Fibroblast of lung (primary cell): Measurements from ENCODE around the gene RASA2. TPM values are rescaled to one million over a fixed set of nuclear protein-coding genes. Genes with fewer than 3 reads are reported as not detected.

Experiments
- DNase-seq, 2 donors: peaks; one replicate each; pipeline versions ENCODE4 v3.0.0 to v3.0.0-alpha.2; 2010; ENCODE audit warnings: low read depth in 2 of 2
- H2AFZ ChIP-seq: 2 replicates; pipeline ENCODE4 v1.5.1; 2012; ENCODE audit warnings: low read length, control low read depth, inconsistent platforms
- H3K27ac ChIP-seq: 2 replicates; pipeline ENCODE4 v1.5.1; 2011; ENCODE audit warnings: low read length, control low read depth; ENCODE audit not compliant: insufficient read depth
- H3K27me3 ChIP-seq: 2 replicates; pipeline ENCODE4 v1.5.1; 2011; ENCODE audit warnings: mild to moderate bottlenecking, low read length; ENCODE audit not compliant: control insufficient read depth, insufficient read depth
- H3K36me3 ChIP-seq: 2 replicates; pipeline ENCODE4 v1.5.1; 2011; ENCODE audit warnings: low read length; ENCODE audit not compliant: control insufficient read depth, insufficient read depth
- H3K4me1 ChIP-seq: 2 replicates; pipeline ENCODE4 v1.5.1; 2011; ENCODE audit warnings: low read length; ENCODE audit not compliant: control insufficient read depth, insufficient read depth; ENCODE audit errors: extremely low read depth
- H3K4me2 ChIP-seq: 2 replicates; pipeline ENCODE4 v1.5.1; 2011; ENCODE audit warnings: low read length, control low read depth; ENCODE audit not compliant: insufficient read depth; ENCODE audit errors: extremely low read depth
- H3K4me3 ChIP-seq, 4 experiments: fragments of 200-600 bp in 1 of 4; sonication (generic) in 1 of 4; replicated peaks in 1 of 4; 2 replicates each; pipeline ENCODE4 v1.5.1; 2011 to 2016; ENCODE audit warnings: low read length in 4 of 4, low read depth in 3 of 4, mild to moderate bottlenecking in 3 of 4, control low read depth in 2 of 4, inconsistent platforms in 1 of 4, mixed read lengths in 1 of 4; ENCODE audit not compliant: insufficient read depth in 1 of 4; ENCODE audit errors: control extremely low read depth in 1 of 4
- H3K79me2 ChIP-seq: 2 replicates; pipeline ENCODE4 v1.5.1; 2012; ENCODE audit warnings: mild to moderate bottlenecking, low read length, inconsistent platforms; ENCODE audit not compliant: control insufficient read depth, insufficient read depth
- H3K9ac ChIP-seq: 2 replicates; pipeline ENCODE4 v1.5.1; 2011; ENCODE audit warnings: mild to moderate bottlenecking, low read length, control low read depth; ENCODE audit not compliant: insufficient read depth
- H3K9me3 ChIP-seq: 2 replicates; pipeline ENCODE4 v1.5.1; 2012; ENCODE audit warnings: low read depth, low read length; ENCODE audit not compliant: control insufficient read depth, insufficient read depth
- H4K20me1 ChIP-seq: 2 replicates; pipeline ENCODE4 v1.5.1; 2011; ENCODE audit warnings: low read length; ENCODE audit not compliant: control insufficient read depth, insufficient read depth; ENCODE audit errors: extremely low read depth
- EZH2 ChIP-seq: IDR thresholded peaks from 2 replicates; pipeline ENCODE4 v1.5.1; 2012; ENCODE audit warnings: low read length, control low read depth, mild to moderate bottlenecking; ENCODE audit errors: missing control alignments
- polyA plus RNA-seq, 2 donors: library from polyadenylated mRNA; depleted of rRNA in 1 of 2; stranded (reverse) in 1 of 2; unstranded in 1 of 2; fragments of >200 nt; gene quantifications; 2 replicates each; pipeline ENCODE4 v1.2.1, GENCODE V29; 2011 to 2012; ENCODE audit warnings: missing spikeins in 1 of 2
- total RNA-seq: library from RNA; depleted of rRNA; stranded (reverse); fragments of >200 nt; gene quantifications from 2 replicates; pipeline ENCODE4 v1.2.1, GENCODE V29; 2014
- TF ChIP-seq, protein P1 (sequence below), 2 donors: IDR thresholded peaks in 1 of 2; conservative IDR thresholded peaks in 1 of 2; 1 replicate in 1 of 2; 2 replicates in 1 of 2; pipeline ENCODE4 v1.5.1; 2011 to 2012; ENCODE audit warnings: low read length in 2 of 2, control low read depth in 1 of 2, inconsistent platforms in 1 of 2, low read depth in 1 of 2, mild to moderate bottlenecking in 1 of 2

The RASA2 gene
- total and polyA plus RNA-seq, 2 donors (not counting 1 experiment from before 2014, with no cell fraction given), result 10.0 to 11.4 TPM

DNA sequence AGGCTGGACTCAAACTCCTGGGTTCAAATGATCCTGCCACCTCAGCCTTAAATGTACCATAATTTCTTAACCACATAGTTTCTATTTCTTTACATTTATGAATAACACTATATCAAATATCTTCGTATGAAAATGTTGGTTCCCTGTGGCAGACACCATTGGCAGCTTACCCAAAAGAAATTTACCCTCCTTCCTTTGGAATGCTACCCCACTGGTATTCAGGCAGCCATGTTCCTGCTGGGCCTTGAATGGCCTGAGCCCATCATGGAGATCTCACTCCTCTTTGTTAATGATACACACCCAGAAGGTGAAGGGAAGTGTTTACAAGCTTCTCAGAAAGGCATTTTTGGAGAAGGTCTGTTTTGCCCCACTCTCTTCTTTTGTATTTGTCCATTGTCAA is 157.0 kb downstream of the RASA2 start:
- no peak for TF ChIP-seq EZH2
- TF ChIP-seq, protein P1, sequence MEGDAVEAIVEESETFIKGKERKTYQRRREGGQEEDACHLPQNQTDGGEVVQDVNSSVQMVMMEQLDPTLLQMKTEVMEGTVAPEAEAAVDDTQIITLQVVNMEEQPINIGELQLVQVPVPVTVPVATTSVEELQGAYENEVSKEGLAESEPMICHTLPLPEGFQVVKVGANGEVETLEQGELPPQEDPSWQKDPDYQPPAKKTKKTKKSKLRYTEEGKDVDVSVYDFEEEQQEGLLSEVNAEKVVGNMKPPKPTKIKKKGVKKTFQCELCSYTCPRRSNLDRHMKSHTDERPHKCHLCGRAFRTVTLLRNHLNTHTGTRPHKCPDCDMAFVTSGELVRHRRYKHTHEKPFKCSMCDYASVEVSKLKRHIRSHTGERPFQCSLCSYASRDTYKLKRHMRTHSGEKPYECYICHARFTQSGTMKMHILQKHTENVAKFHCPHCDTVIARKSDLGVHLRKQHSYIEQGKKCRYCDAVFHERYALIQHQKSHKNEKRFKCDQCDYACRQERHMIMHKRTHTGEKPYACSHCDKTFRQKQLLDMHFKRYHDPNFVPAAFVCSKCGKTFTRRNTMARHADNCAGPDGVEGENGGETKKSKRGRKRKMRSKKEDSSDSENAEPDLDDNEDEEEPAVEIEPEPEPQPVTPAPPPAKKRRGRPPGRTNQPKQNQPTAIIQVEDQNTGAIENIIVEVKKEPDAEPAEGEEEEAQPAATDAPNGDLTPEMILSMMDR (conservative IDR thresholded peaks at IDR 0.05 in 1 of 2, IDR thresholded peaks at IDR 0.05 in 1 of 2; ENCODE audit: low read depth in 1 of 2, low read length in 2 of 2), result no peak
- H3K36me3 ChIP-seq, result no peaks in the 10 kb centered on the region
- no peak overlapping the region for H3K27ac ChIP-seq
- no peak overlapping the region for H3K4me2 ChIP-seq
- DNase-seq, result no peak
- H2AFZ ChIP-seq, result no peak overlapping the region
- no peaks in the 10 kb centered on the region for H3K79me2 ChIP-seq
- no peak overlapping the region for H3K9ac ChIP-seq
- no peaks in the 10 kb centered on the region for H3K27me3 ChIP-seq
- H3K4me3 ChIP-seq, result no peak overlapping the region
- H3K4me1 ChIP-seq, result no peaks in the 10 kb centered on the region
- no peaks in the 10 kb centered on the region for H4K20me1 ChIP-seq
- no peaks in the 10 kb centered on the region for H3K9me3 ChIP-seq

DNA sequence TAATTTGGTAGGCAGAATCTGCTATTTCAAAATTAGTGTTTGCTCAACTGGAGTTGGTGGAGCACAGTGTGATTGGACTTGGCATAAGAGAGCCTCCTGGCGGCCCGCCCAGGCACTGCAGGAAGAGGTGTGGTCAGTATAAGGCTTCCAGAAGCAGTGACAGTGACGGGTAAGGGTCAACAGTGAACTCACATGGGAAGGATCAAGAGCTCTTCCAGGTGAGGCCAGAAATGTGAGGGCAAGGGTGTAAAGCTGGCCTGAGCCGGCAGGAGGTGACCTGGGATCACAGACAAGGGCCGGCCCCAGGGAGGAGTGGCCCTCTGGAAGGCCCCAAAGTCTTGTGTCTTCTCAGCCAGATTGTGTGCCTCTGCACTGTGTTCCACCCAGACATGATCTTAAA is 158.1 kb downstream of the RASA2 start:
- TF ChIP-seq, protein P1 (conservative IDR thresholded peaks at IDR 0.05 in 1 of 2, IDR thresholded peaks at IDR 0.05 in 1 of 2; ENCODE audit: low read depth in 1 of 2, low read length in 2 of 2), result peak; percentile 63 to 66
- no peak for TF ChIP-seq EZH2
- peak; percentile 39 to 62 for DNase-seq
- Histone ChIP-seq H3K4me1 (no peaks in the 10 kb centered on the region), H3K4me3 (no peak overlapping the region), H2AFZ (no peak overlapping the region), H4K20me1 (no peaks in the 10 kb centered on the region), H3K9ac (no peak overlapping the region), H3K27ac (no peak overlapping the region), H3K4me2 (no peak overlapping the region), H3K27me3 (no peaks in the 10 kb centered on the region), H3K36me3 (no peaks in the 10 kb centered on the region), H3K9me3 (no peaks in the 10 kb centered on the region), H3K79me2 (no peaks in the 10 kb centered on the region)

DNA sequence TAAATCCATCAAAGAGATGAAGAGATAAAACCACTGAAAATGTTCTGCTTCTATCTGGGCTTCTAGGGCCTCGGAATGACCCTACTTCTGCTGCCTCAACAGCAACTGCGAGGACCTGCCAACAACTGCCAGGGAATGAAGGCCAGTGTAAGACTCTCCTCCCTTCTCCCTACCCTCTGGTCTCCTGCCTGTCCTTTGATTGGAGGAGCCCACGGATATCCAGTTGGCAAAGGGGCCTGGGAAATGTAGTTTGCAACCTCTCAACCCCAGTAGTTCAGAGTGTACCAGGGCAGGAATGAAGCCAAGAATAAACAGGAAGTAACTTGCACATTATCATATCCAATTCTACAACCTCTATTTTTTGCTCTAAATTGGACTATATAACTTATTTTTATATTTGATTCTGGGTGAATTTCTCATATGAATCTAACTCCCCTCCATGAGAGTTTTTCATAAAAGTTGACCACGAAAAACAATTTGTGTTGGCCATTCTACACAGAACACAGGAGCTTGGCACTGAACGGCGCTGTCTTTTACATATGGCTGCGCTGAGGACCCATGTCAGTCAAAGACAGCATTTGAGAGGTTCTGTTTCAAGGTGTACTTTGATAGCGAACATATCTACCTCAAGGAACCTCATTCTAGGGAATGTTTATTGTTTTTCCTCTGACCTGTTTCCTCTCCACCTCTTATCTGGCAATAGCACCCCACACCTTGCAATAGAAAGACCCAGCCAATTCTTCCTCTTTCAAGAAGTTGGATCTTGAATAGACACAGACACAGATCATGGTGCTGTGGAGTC is 160.1 kb downstream of the RASA2 start:
- DNase-seq, result peak; percentile 54 to 77
- H3K9ac ChIP-seq, result no peak overlapping the region
- no peaks in the 10 kb centered on the region for H4K20me1 ChIP-seq
- H3K4me1 ChIP-seq, result no peaks in the 10 kb centered on the region
- no peaks in the 10 kb centered on the region for H3K27me3 ChIP-seq
- no peaks in the 10 kb centered on the region for H3K9me3 ChIP-seq
- H3K4me2 ChIP-seq, result no peak overlapping the region
- no peak overlapping the region for H3K27ac ChIP-seq
- TF ChIP-seq EZH2, result no peak
- TF ChIP-seq, protein P1 (conservative IDR thresholded peaks at IDR 0.05 in 1 of 2, IDR thresholded peaks at IDR 0.05 in 1 of 2; ENCODE audit: low read depth in 1 of 2, low read length in 2 of 2), result no peak
- H3K4me3 ChIP-seq, result no peak overlapping the region
- no peaks in the 10 kb centered on the region for H3K79me2 ChIP-seq
- H3K36me3 ChIP-seq, result no peaks in the 10 kb centered on the region
- H2AFZ ChIP-seq, result no peak overlapping the region
